Measurements from ENCODE around the gene CEMIP. TPM values are rescaled to one million over a fixed set of nuclear protein-coding genes. Genes with fewer than 3 reads are reported as not detected.

The CEMIP gene
- total RNA-seq, 1 donor from 2014 or later: 0.52 TPM

DNA sequence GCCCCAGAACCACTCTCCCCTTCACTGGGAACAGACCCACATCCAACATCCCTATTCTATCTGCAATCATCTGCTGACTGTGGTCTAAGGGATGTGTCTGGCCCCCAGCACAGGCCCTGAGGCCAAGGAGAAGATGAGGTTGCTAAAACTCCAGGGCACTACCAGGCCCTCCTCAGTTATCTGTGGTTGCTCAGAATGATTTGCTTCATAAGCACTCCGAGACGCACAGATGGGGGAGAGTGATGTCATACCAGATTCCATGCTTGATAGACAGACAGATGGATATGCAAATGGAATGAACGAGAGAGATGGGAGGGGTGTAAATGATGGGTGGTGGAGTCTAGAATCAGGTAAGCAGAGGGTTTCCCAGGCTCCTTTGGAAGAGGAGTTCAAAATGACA is 57.8 kb downstream of the CEMIP start:
- H3K27me3 ChIP-seq (ENCODE audit: control insufficient read depth in 3 of 3, insufficient read depth in 3 of 3, low read length in 3 of 3): peaks cover 2 to 36% (median 20%) of the 10 kb centered on the region in 3 donors
- H3K4me3 ChIP-seq (ENCODE audit: low read length in 3 of 3): no peak overlapping the region
- H3K36me3 ChIP-seq (ENCODE audit: control insufficient read depth in 3 of 3, insufficient read depth in 3 of 3, low read length in 3 of 3): no peaks in the 10 kb centered on the region
- no peaks in the 10 kb centered on the region for H3K4me1 ChIP-seq (ENCODE audit: control insufficient read depth in 3 of 3, insufficient read depth in 3 of 3, low read length in 3 of 3)
- H3K27ac ChIP-seq (ENCODE audit: low read depth, low read length): no peak overlapping the region
- H3K9me3 ChIP-seq (ENCODE audit: control insufficient read depth in 3 of 3, low read length in 3 of 3): no peaks in the 10 kb centered on the region
- H3K9ac ChIP-seq (ENCODE audit: low read depth in 1 of 3, low read length in 3 of 3): no peak overlapping the region

DNA sequence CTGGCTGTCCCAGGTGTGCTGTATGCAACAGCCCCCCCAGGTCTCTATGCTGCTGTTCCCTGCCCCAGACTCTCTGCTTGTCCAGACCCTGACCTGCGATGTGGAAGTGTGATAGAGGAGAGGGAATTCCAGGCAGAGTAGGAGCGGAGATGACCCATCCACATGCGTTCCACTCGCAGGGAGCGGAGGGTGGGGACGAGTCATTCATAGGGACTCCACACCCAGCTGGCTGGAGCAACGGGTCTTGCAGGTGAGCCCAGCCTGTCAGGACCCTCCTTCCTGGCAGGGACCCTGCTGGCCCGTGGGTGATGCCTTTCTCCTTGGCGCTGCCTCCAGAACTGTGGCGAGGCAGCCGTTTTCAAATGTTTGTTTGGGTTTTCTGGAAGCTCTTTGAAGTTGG is 58.8 kb downstream of the CEMIP start:
- no peaks in the 10 kb centered on the region for H3K9me3 ChIP-seq (ENCODE audit: control insufficient read depth in 3 of 3, low read length in 3 of 3)

DNA sequence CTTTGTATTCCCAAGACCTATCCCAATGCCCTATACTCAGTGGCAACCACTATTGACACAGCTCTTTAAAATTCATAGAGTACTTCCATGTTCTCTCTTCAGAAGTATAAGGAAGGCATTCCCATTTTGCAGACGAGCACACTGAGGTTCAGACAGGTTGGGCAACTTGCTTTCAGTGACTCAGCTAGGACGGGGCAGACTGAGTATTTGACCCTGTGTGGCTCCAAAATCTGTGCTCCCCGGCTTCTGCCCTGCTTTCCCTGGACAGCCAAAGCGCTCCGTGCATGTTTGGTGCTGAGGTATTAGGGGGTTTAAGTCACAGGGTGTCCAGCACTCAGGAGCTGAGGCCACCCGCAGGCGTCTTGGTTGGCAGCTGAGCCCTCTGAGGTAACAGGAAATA is 59.5 kb downstream of the CEMIP start:
- Histone ChIP-seq H3K36me3 (ENCODE audit: control insufficient read depth in 3 of 3, insufficient read depth in 3 of 3, low read length in 3 of 3) (no peaks in the 10 kb centered on the region), H3K9ac (ENCODE audit: low read depth in 1 of 3, low read length in 3 of 3) (no peak overlapping the region), H3K27ac (ENCODE audit: low read depth, low read length) (no peak overlapping the region), H3K9me3 (ENCODE audit: control insufficient read depth in 3 of 3, low read length in 3 of 3) (no peaks in the 10 kb centered on the region), H3K4me1 (ENCODE audit: control insufficient read depth in 3 of 3, insufficient read depth in 3 of 3, low read length in 3 of 3) (no peaks in the 10 kb centered on the region), H3K4me3 (ENCODE audit: low read length in 3 of 3) (no peak overlapping the region), H3K27me3 (ENCODE audit: control insufficient read depth in 3 of 3, insufficient read depth in 3 of 3, low read length in 3 of 3) (peaks cover 6 to 46% (median 20%) of the 10 kb centered on the region in 3 donors)

More for the DNA sequence above, 58.8 kb downstream of the CEMIP start:
- Histone ChIP-seq H3K27me3 (ENCODE audit: control insufficient read depth in 3 of 3, insufficient read depth in 3 of 3, low read length in 3 of 3) (peaks cover 2 to 40% (median 20%) of the 10 kb centered on the region in 3 donors), H3K4me1 (ENCODE audit: control insufficient read depth in 3 of 3, insufficient read depth in 3 of 3, low read length in 3 of 3) (no peaks in the 10 kb centered on the region), H3K27ac (ENCODE audit: low read depth, low read length) (no peak overlapping the region), H3K36me3 (ENCODE audit: control insufficient read depth in 3 of 3, insufficient read depth in 3 of 3, low read length in 3 of 3) (no peaks in the 10 kb centered on the region), H3K9ac (ENCODE audit: low read depth in 1 of 3, low read length in 3 of 3) (no peak overlapping the region), H3K4me3 (ENCODE audit: low read length in 3 of 3) (no peak overlapping the region)

DNA sequence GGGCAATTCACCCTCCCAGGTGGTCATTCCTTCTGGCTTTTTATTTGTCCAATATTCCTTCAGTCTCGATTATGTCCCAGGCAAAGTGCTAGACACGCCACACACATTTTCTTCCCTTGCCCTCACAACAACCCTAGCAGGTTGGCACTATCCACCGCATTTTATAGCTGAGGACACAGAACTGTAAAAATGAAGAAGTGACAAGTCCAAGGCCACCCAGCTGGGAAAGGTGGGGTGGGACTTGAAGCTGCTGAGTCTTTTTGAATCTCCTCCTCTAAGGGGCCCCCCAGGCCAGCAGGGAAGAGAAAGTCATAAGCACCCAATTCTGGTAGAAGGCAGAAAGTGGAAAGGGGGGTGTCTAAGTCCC is 60.6 kb downstream of the CEMIP start:
- Histone ChIP-seq H3K27ac (ENCODE audit: low read depth, low read length) (no peak overlapping the region), H3K27me3 (ENCODE audit: control insufficient read depth in 3 of 3, insufficient read depth in 3 of 3, low read length in 3 of 3) (peaks cover 6 to 50% (median 20%) of the 10 kb centered on the region in 3 donors), H3K36me3 (ENCODE audit: control insufficient read depth in 3 of 3, insufficient read depth in 3 of 3, low read length in 3 of 3) (no peaks in the 10 kb centered on the region)

DNA sequence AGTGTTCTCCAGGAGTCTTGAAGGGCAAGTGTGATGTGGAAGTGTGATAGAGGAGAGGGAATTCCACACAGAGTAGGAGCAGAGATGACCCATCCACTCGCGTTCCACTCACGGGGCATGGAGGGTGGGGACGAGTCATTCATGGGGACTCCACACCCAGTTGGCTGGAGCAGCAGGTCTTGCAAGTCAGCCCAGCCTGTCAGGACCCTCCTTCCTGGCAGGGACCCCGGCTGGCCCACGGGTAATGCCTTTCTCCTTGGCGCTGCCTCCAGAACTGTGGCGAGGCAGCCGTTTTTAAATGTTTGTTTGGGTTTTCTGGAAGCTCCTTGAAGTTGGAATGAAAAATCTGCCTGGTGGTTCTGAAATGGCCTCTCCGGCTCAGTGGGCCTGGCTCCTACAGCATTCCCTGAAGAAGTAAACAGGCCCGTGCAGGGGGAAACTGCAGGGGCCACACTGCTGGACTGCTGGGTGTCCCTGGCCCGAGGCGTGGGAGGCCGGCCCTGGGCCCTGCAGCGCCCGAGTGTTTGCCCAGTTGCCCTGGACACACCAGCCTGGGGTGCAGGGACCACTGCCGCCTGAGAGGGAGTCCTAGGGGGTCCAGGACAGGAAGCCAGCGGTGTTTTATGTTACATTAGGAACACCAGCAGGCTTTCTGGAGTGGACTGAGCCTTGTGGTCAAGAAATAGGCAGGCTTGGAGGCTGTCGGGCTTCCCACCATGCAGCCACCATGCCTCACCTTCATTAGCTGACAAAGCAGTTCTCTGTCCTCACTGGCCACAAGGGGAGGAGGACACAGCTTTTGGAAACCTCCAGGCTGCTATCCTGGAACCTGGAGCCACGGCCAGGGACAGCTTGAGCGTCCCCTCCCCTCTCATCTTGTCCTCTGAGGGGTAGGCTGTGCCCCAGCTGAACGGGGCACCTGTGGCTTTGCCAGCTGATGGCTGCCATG is 61.3 kb downstream of the CEMIP start:
- peaks cover 6 to 52% (median 21%) of the 10 kb centered on the region in 3 donors for H3K27me3 ChIP-seq (ENCODE audit: control insufficient read depth in 3 of 3, insufficient read depth in 3 of 3, low read length in 3 of 3)

More for the DNA sequence above, 60.6 kb downstream of the CEMIP start:
- Histone ChIP-seq H3K9me3 (ENCODE audit: control insufficient read depth in 3 of 3, low read length in 3 of 3) (no peaks in the 10 kb centered on the region), H3K9ac (ENCODE audit: low read depth in 1 of 3, low read length in 3 of 3) (no peak overlapping the region), H3K4me1 (ENCODE audit: control insufficient read depth in 3 of 3, insufficient read depth in 3 of 3, low read length in 3 of 3) (peaks cover 0 to 3% (median 0%) of the 10 kb centered on the region in 3 donors), H3K4me3 (ENCODE audit: low read length in 3 of 3) (no peak overlapping the region)

DNA sequence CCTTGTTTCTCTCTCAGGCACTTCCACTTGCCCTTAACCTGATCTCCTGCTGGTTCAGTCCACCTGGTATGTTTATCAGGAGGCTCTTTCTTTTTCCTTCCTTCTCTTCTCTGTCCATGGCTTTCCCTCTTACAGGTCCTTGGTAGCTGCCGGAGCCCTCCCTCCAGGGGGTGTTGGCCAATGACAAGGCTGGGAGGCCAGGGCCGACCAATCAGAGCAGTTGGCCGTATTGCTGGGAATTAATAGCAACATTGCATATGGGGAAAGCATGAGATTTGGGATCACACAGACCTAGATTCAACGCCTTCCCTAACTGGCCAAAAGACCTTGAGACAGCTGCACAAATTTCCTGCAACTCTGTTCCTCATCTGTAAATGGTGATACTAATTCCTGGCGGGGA is 62.4 kb downstream of the CEMIP start:
- H3K27me3 ChIP-seq (ENCODE audit: control insufficient read depth in 3 of 3, insufficient read depth in 3 of 3, low read length in 3 of 3): peaks cover 6 to 62% (median 24%) of the 10 kb centered on the region in 3 donors
- H3K4me1 ChIP-seq (ENCODE audit: control insufficient read depth in 3 of 3, insufficient read depth in 3 of 3, low read length in 3 of 3): peaks cover 0 to 4% (median 0%) of the 10 kb centered on the region in 3 donors

More for the DNA sequence above, 61.3 kb downstream of the CEMIP start:
- no peak overlapping the region for H3K27ac ChIP-seq (ENCODE audit: low read depth, low read length)
- no peak overlapping the region for H3K4me3 ChIP-seq (ENCODE audit: low read length in 3 of 3)
- H3K9ac ChIP-seq (ENCODE audit: low read depth in 1 of 3, low read length in 3 of 3): no peak overlapping the region
- H3K4me1 ChIP-seq (ENCODE audit: control insufficient read depth in 3 of 3, insufficient read depth in 3 of 3, low read length in 3 of 3): peaks cover 0 to 4% (median 0%) of the 10 kb centered on the region in 3 donors
- no peaks in the 10 kb centered on the region for H3K9me3 ChIP-seq (ENCODE audit: control insufficient read depth in 3 of 3, low read length in 3 of 3)
- H3K36me3 ChIP-seq (ENCODE audit: control insufficient read depth in 3 of 3, insufficient read depth in 3 of 3, low read length in 3 of 3): no peaks in the 10 kb centered on the region

DNA sequence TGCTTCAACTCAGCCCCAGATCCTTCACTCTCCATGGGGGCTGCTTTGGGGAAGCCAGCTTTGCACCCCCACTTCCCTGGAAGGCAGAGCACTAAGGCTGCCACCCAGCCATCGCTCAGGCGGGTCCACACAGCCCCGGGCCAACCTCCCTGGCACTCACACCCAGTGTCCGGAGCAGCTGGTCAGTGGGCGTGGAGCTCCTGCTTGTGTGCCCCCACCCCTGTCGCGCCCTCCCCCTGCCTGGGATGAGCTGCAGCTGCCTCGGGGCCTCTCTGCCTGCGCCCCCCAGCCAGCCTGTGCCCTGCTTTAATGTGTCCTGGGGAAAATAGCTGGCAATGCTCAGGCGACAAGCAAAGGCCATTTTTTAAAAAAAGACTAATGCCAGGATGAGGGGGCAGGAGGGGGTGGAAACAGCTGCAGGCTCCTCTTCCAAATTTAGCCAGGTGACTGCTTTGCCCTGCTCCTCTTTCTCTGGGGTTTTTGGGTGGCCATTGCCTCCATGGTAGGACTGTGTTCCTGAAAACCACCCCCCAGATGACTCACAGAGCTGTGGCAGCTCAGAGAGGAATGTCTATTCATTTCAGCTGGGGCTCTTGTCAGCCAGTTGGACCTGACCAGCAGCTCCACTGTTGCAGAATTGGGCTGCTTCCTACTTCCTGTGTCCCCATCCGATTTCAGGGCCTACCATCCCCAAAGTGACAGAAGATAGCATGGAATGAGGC is 65.0 kb downstream of the CEMIP start:
- H3K4me1 ChIP-seq (ENCODE audit: control insufficient read depth in 3 of 3, insufficient read depth in 3 of 3, low read length in 3 of 3): peaks cover 0 to 4% (median 0%) of the 10 kb centered on the region in 3 donors
- no peaks in the 10 kb centered on the region for H3K9me3 ChIP-seq (ENCODE audit: control insufficient read depth in 3 of 3, low read length in 3 of 3)
- no peaks in the 10 kb centered on the region for H3K36me3 ChIP-seq (ENCODE audit: control insufficient read depth in 3 of 3, insufficient read depth in 3 of 3, low read length in 3 of 3)
- no peak overlapping the region for H3K4me3 ChIP-seq (ENCODE audit: low read length in 3 of 3)
- peaks cover 4 to 62% (median 15%) of the 10 kb centered on the region in 3 donors for H3K27me3 ChIP-seq (ENCODE audit: control insufficient read depth in 3 of 3, insufficient read depth in 3 of 3, low read length in 3 of 3)
- no peak overlapping the region for H3K9ac ChIP-seq (ENCODE audit: low read depth in 1 of 3, low read length in 3 of 3)
- no peak overlapping the region for H3K27ac ChIP-seq (ENCODE audit: low read depth, low read length)

More for the DNA sequence above, 62.4 kb downstream of the CEMIP start:
- H3K9me3 ChIP-seq (ENCODE audit: control insufficient read depth in 3 of 3, low read length in 3 of 3): no peaks in the 10 kb centered on the region
- H3K4me3 ChIP-seq (ENCODE audit: low read length in 3 of 3): no peak overlapping the region
- no peak overlapping the region for H3K9ac ChIP-seq (ENCODE audit: low read depth in 1 of 3, low read length in 3 of 3)
- no peaks in the 10 kb centered on the region for H3K36me3 ChIP-seq (ENCODE audit: control insufficient read depth in 3 of 3, insufficient read depth in 3 of 3, low read length in 3 of 3)
- no peak overlapping the region for H3K27ac ChIP-seq (ENCODE audit: low read depth, low read length)

DNA sequence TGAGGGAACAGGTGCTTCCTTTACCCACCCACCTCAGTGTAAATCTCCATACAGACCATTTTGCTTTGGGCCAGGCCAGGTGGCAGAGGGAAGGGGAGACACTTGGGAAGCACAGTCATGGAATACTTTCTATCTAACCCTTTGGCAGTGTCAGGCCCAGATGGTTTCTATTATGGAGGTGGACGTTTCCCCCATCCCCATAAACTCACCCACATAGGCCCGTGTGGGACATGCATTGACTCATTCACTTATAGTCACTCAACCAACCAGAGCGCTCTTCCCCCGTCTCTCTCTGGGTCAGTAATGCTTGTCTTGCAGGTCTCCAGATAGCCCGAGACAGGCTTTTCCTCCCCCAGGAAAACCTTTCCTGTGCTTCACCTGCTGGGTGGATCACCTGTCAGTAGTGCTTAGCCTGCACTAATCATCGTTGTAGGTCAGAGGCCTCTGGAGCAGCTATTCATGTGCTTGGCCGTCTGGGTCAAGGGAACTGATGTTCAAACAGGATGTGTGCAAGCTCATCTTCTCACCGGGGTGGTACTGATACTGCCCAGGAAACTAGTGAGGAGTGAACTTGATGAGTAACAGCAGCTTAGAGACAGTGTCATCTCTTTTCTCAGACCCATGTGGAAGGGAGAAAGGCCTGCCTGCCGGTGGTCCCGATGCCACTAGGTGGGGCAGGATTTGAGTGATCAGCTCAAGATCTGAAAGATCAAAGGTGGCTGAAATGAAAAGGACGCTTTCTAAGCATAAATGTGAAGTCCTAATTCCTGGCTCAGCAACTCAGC is 67.1 kb downstream of the CEMIP start:
- Histone ChIP-seq H3K9me3 (ENCODE audit: control insufficient read depth in 3 of 3, low read length in 3 of 3) (no peaks in the 10 kb centered on the region), H3K36me3 (ENCODE audit: control insufficient read depth in 3 of 3, insufficient read depth in 3 of 3, low read length in 3 of 3) (no peaks in the 10 kb centered on the region), H3K27me3 (ENCODE audit: control insufficient read depth in 3 of 3, insufficient read depth in 3 of 3, low read length in 3 of 3) (peaks cover 4 to 53% (median 12%) of the 10 kb centered on the region in 3 donors), H3K4me3 (ENCODE audit: low read length in 3 of 3) (no peak overlapping the region), H3K9ac (ENCODE audit: low read depth in 1 of 3, low read length in 3 of 3) (no peak overlapping the region), H3K27ac (ENCODE audit: low read depth, low read length) (no peak overlapping the region), H3K4me1 (ENCODE audit: control insufficient read depth in 3 of 3, insufficient read depth in 3 of 3, low read length in 3 of 3) (peaks cover 0 to 4% (median 0%) of the 10 kb centered on the region in 3 donors)

DNA sequence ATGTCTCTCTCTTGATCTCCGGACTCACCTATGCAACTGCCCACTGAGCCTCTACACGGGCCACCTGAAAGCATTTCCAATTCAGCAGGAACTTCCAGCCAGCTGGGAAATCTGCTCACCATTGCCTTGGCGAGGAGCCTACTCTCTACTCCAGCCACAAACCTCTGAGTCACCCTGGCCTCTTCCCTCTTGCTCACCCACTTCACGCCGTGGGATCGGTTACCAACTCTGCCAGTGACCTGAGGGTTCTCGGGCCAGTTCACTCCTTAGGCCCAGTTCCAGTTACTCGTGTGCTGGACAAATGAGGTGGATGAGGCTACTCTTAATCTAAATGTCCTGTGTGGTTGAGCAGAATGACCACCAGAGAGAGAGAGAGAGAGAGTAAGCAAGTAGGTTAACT is 70.1 kb downstream of the CEMIP start:
- H3K4me1 ChIP-seq (ENCODE audit: control insufficient read depth in 3 of 3, insufficient read depth in 3 of 3, low read length in 3 of 3): peaks cover 0 to 4% (median 0%) of the 10 kb centered on the region in 3 donors
- H3K9ac ChIP-seq (ENCODE audit: low read depth in 1 of 3, low read length in 3 of 3): no peak overlapping the region
- no peaks in the 10 kb centered on the region for H3K36me3 ChIP-seq (ENCODE audit: control insufficient read depth in 3 of 3, insufficient read depth in 3 of 3, low read length in 3 of 3)
- H3K27me3 ChIP-seq (ENCODE audit: control insufficient read depth in 3 of 3, insufficient read depth in 3 of 3, low read length in 3 of 3): peaks cover 0 to 35% (median 12%) of the 10 kb centered on the region in 3 donors
- no peak overlapping the region for H3K27ac ChIP-seq (ENCODE audit: low read depth, low read length)
- no peaks in the 10 kb centered on the region for H3K9me3 ChIP-seq (ENCODE audit: control insufficient read depth in 3 of 3, low read length in 3 of 3)
- no peak overlapping the region for H3K4me3 ChIP-seq (ENCODE audit: low read length in 3 of 3)
